ENCODE data around the gene FAH.

- no peak for TF ChIP-seq CTCF (IDR thresholded peaks at IDR 0.05; ENCODE audit: low read depth, low read length, poor library complexity, severe bottlenecking)
- TF ChIP-seq EZH2phosphoT487 (IDR thresholded peaks at IDR 0.05; ENCODE audit: borderline replicate concordance, low read length), result no peak
Observed at GRCh38 chr15:80201256-80202015, 48.6 kb downstream of the FAH start.

Data from DOHH2 (cell line).